Measurements from ENCODE around the gene SNX17. TPM values are rescaled to one million over a fixed set of nuclear protein-coding genes. Genes with fewer than 3 reads are reported as not detected.
A peak's percentile ranks its signal among the peaks of the same experiment; 100 is the strongest.

Gene SNX17
- total RNA-seq, 1 donor: 169 TPM

GRCh38 chr2:27381577-27382181, 11.3 kb downstream of the SNX17 start:
- DNase-seq (ENCODE audit: low read depth): no peak
- TF ChIP-seq, protein P1, sequence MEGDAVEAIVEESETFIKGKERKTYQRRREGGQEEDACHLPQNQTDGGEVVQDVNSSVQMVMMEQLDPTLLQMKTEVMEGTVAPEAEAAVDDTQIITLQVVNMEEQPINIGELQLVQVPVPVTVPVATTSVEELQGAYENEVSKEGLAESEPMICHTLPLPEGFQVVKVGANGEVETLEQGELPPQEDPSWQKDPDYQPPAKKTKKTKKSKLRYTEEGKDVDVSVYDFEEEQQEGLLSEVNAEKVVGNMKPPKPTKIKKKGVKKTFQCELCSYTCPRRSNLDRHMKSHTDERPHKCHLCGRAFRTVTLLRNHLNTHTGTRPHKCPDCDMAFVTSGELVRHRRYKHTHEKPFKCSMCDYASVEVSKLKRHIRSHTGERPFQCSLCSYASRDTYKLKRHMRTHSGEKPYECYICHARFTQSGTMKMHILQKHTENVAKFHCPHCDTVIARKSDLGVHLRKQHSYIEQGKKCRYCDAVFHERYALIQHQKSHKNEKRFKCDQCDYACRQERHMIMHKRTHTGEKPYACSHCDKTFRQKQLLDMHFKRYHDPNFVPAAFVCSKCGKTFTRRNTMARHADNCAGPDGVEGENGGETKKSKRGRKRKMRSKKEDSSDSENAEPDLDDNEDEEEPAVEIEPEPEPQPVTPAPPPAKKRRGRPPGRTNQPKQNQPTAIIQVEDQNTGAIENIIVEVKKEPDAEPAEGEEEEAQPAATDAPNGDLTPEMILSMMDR (IDR thresholded peaks at IDR 0.05; ENCODE audit: insufficient read depth, low read depth, low read length): no peak
- H3K4me3 ChIP-seq (ENCODE audit: low read depth, low read length): no peak overlapping the region

DNA sequence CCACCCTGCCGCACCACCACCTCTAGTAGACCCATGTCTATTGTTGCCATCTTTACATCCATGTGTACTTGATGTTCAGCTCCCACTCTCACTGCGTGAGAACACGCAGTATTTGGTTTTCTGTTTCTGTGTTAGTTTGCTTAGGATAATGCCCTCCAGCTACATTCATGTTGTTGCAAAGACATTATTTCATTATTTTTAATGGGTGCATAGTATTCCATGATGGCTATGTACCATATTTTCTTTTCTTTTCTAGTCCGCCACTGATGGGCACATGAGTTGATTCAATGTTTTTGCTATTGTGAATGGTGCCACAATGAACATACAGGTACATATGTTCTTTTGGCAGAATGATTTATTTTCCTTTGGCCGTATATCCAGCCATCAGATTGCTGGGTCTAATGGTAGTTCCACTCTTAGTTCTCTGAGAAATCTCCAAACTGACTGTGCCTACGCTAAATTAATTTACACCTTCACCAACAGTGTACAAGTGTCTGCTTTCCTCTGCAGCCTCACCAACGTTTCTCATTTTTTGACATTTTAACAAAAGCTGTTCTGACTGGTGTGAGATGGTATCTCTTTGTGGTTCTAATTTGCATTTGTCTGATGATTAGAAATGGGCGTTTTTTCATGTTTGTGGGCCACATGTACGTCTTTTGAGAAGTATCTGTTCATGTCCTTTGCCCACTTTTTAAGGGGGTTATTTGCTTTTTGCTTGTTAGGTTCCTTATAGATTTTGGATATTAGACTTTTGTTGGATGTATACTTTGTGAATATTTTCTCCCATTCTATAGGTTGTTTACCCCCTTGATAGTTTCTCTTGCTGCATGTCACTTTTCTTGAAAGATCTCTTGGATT, 20.6 kb downstream of the SNX17 start:
- no peak for DNase-seq (ENCODE audit: low read depth)
- H3K4me3 ChIP-seq (ENCODE audit: low read depth, low read length): no peak overlapping the region
- TF ChIP-seq, protein P1 (IDR thresholded peaks at IDR 0.05; ENCODE audit: insufficient read depth, low read depth, low read length): no peak

DNA sequence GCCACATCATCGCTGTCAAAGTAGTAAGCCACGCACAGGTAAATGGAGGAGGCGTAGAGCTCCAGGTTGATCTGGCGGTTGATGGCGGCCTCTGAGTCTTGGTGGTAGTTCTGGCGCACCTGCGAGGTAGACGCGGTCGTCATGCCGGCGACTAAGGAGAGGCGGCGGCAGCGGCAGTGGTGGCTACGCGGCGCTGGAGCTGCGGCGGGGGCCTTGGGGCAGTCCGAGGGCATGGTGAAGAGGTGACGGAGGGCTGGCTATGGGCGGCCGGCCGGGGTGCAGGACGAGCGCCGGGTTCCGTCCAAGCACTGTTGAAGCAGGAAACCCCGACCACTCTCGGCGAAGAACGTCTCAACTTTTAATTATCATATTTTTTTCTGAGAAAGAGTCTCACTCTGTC, 22.8 kb downstream of the SNX17 start:
- DNase-seq (ENCODE audit: low read depth): no peak
- TF ChIP-seq, protein P1 (IDR thresholded peaks at IDR 0.05; ENCODE audit: insufficient read depth, low read depth, low read length): no peak
- H3K4me3 ChIP-seq (ENCODE audit: low read depth, low read length): no peak overlapping the region

GRCh38 chr2:27398962-27399361, 28.5 kb downstream of the SNX17 start:
- TF ChIP-seq, protein P1 (IDR thresholded peaks at IDR 0.05; ENCODE audit: insufficient read depth, low read depth, low read length): no peak
- no peak for DNase-seq (ENCODE audit: low read depth)
- no peak overlapping the region for H3K4me3 ChIP-seq (ENCODE audit: low read depth, low read length)

DNA sequence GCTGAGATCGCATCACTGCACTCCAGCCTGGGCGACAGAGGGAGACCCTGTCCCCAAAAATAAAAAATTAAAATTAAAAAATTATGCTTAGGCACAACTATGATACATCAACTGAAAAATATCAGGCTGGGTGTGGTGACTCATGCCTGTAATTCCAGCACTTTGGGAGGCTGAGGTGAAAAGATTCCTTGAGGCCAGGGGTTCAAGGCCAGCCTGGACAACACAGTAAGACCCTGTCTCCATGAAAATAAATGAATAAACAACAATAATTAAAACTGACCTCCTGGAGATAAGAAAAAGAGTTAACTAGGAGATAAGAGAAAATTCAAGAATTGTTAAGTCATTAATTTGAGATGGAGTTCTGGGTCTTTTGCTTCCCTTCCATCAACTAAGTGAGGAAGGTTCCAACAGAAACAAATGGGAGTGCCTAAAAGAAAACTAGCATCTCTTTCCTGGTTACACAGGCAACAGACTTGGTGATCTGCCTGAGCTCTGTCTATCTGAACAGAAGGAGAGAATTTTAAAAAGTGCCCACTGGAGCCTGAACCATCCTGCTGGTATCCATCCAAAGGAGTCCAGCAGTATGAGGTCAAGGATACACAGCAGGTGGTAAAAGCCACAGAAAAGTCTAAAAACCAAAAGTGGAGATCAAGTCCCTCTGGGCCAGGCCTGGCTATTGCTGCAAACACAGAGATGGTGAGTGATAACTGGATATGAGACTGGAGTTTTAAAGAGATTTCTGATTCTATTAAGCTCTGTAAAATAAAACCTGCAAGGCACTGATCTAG, 30.1 kb downstream of the SNX17 start:
- DNase-seq (ENCODE audit: low read depth): no peak
- H3K4me3 ChIP-seq (ENCODE audit: low read depth, low read length): no peak overlapping the region
- TF ChIP-seq, protein P1 (IDR thresholded peaks at IDR 0.05; ENCODE audit: insufficient read depth, low read depth, low read length): no peak

DNA sequence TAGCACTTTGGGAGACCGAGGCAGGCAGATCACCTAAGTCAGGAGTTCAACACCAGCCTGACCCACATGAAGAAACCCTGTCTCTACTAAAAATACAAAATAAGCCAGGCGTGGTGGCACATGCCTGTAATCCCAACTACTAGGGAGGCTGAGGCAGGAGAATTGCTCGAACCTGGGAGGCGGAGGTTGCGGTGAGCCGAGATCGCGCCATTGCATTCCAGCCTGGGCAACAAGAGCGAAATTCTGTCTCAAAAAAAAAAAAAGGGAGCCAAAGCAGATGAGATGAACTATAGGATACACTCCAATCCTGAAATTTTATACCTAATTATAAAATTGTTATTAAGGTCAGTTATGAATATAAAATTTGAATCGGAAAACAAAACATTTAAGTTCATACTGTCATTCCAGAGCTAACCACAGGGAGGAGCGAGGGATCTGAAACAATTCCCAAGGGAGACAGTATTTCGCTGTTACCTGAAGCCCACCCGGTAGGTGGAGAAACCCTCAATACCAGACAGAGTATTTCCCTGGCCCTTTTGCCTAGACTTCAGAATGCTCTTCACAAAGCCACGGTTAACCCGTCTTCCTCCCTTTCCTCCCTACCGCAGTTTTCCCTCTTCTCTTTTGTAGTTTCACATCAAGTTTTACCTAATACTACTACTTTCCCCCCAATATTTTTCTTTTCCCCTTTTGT, 37.5 kb downstream of the SNX17 start:
- H3K4me3 ChIP-seq (ENCODE audit: low read depth, low read length): peak overlapping the region; percentile 97
- TF ChIP-seq, protein P1 (IDR thresholded peaks at IDR 0.05; ENCODE audit: insufficient read depth, low read depth, low read length): peak; percentile 70
- DNase-seq (ENCODE audit: low read depth): peak; percentile 62

Data from fibroblast of villous mesenchyme (primary cell).